OCI-LY3 (cell line): ENCODE results near the gene KRTAP5-6.
"Not testable (repeated sequence)": the region's sequence is repeated elsewhere in the genome, so short reads cannot be mapped to it uniquely, and the experiment has no call there.

ENCODE experiments used
- H2AFZ ChIP-seq: fragments of 200-600, 300-600 bp; shearing (Covaris generic); 2 replicates; pipeline ENCODE4 v1.6.0; 2014; ENCODE audit warnings: antibody characterized with exemption, low read depth, low read length
- H3K27ac ChIP-seq: fragments of 200-600, 300-600 bp; sonication (generic); 2 replicates; pipeline ENCODE4 v1.5.1; 2014; ENCODE audit warnings: mild to moderate bottlenecking, low read length, moderate library complexity, mixed read lengths
- H3K27me3 ChIP-seq: fragments of 200-600, 300-600 bp; sonication (generic); 2 replicates; pipeline ENCODE4 v1.6.1; 2014; ENCODE audit warnings: low read depth, low read length, mixed read lengths
- H3K36me3 ChIP-seq: fragments of 200-600, 300-600 bp; sonication (generic); replicated peaks from 2 replicates; pipeline ENCODE3; 2014; ENCODE audit warnings: low read depth, low read length, mixed read lengths
- H3K4me1 ChIP-seq: fragments of 300-600, 200-600 bp; sonication (generic); 2 replicates; pipeline ENCODE4 v1.6.1; 2014; ENCODE audit warnings: low read length, mixed read lengths
- H3K4me2 ChIP-seq: fragments of 200-600, 300-600 bp; sonication (generic); 2 replicates; pipeline ENCODE4 v1.6.1; 2014; ENCODE audit warnings: low read length, mixed read lengths
- H3K4me3 ChIP-seq: fragments of 300-600, 200-600 bp; sonication (generic); 2 replicates; pipeline ENCODE4 v1.5.1; 2014; ENCODE audit warnings: antibody characterized with exemption, mild to moderate bottlenecking, low read length, moderate library complexity
- H3K79me2 ChIP-seq: fragments of 300-600, 200-600 bp; shearing (Covaris generic); 2 replicates; pipeline ENCODE4 v1.6.1; 2014; ENCODE audit warnings: mild to moderate bottlenecking, low read length, mixed read lengths
- H3K9ac ChIP-seq: fragments of 300-600, 200-600 bp; shearing (Covaris generic); 2 replicates; pipeline ENCODE4 v1.6.0; 2014; ENCODE audit warnings: mild to moderate bottlenecking, low read length, moderate library complexity
- H3K9me3 ChIP-seq: fragments of 200-600, 300-600 bp; shearing (Covaris generic); 2 replicates; pipeline ENCODE4 v1.6.1; 2014; ENCODE audit warnings: low read length, mixed read lengths; ENCODE audit not compliant: insufficient read depth
- H4K20me1 ChIP-seq: fragments of 200-600, 300-600 bp; sonication (generic); 2 replicates; pipeline ENCODE4 v1.6.1; 2016; ENCODE audit warnings: low read length, mixed read lengths; ENCODE audit not compliant: insufficient read depth
- EZH2phosphoT487 ChIP-seq: fragments of 200-600 bp; shearing (Covaris generic); IDR thresholded peaks from 2 replicates; pipeline ENCODE4 v1.6.1; 2018; ENCODE audit warnings: antibody characterized with exemption, mixed run types, low read depth
- TF ChIP-seq, protein P1 (sequence below): fragments of 200-600, 300-600 bp; sonication (generic); IDR thresholded peaks from 2 replicates; pipeline ENCODE4 v1.5.1; 2014; ENCODE audit warnings: antibody characterized with exemption, low read length, low read depth

The KRTAP5-6 gene

DNA sequence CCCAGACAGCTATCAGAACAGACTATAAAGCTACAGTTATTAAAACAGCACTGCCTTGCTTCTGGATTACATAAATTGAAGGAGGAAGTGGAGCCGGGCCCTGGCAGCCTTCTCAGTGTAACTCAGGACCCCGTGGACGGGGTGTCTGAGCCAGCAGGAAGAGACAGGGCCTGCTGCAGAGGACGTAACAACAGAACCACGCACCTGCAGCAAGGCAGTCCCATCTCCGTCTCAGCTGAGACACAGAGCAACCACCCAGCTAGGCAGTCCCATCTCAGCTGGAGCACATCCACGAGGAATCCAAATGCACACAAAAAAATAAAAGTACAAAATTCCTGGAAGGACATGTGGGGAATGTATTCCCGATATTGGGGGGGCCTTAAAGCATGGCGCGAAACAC is 17.1 kb upstream of the KRTAP5-6 start:
- Histone ChIP-seq H2AFZ (no peak overlapping the region), H3K79me2 (no peaks in the 10 kb centered on the region), H3K9me3 (no peaks in the 10 kb centered on the region), H3K27ac (no peak overlapping the region), H3K4me2 (no peak overlapping the region), H3K27me3 (peaks cover 25% of the 10 kb centered on the region), H3K4me1 (no peaks in the 10 kb centered on the region), H3K9ac (no peak overlapping the region), H3K36me3 (no peaks in the 10 kb centered on the region), H4K20me1 (no peaks in the 10 kb centered on the region), H3K4me3 (no peak overlapping the region)
- TF ChIP-seq, protein P1, sequence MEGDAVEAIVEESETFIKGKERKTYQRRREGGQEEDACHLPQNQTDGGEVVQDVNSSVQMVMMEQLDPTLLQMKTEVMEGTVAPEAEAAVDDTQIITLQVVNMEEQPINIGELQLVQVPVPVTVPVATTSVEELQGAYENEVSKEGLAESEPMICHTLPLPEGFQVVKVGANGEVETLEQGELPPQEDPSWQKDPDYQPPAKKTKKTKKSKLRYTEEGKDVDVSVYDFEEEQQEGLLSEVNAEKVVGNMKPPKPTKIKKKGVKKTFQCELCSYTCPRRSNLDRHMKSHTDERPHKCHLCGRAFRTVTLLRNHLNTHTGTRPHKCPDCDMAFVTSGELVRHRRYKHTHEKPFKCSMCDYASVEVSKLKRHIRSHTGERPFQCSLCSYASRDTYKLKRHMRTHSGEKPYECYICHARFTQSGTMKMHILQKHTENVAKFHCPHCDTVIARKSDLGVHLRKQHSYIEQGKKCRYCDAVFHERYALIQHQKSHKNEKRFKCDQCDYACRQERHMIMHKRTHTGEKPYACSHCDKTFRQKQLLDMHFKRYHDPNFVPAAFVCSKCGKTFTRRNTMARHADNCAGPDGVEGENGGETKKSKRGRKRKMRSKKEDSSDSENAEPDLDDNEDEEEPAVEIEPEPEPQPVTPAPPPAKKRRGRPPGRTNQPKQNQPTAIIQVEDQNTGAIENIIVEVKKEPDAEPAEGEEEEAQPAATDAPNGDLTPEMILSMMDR, result no peak
- no peak for TF ChIP-seq EZH2phosphoT487

DNA sequence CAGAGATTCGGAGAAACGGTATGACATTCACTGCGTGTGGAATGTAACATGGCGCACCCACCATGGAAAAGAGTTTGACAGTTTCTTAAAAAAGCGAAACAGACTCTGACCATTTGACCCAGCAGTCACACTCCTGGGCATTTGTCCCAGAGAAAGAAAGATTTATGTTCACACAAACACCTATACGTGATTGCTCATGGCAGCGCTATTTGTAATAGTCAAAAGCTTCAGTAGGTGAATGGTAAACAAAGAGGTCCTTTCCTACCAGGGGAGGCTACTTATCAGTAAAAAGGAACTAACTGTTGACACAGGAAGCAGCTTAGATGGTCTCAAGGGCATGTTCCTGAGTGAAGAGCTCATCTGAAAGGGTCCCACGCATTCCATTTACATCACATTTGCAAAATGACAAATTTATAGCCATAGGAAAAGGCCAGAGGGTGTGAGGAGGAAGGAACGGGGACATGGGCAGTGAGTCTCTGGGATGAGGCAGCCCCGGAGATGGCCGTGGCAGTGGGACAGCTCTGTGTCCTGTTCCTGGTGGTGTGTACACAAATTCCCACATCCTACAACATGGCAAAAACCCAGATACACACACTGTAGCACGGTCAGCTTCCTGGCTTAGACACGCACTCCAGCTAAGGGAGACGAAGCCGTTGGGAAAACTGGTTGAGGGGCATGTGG is 14.6 kb upstream of the KRTAP5-6 start:
- Histone ChIP-seq H3K9ac (no peak overlapping the region), H3K27ac (no peak overlapping the region), H3K4me3 (no peak overlapping the region), H3K4me1 (no peaks in the 10 kb centered on the region), H3K9me3 (no peaks in the 10 kb centered on the region), H3K79me2 (no peaks in the 10 kb centered on the region), H3K4me2 (no peak overlapping the region), H3K27me3 (peaks cover 14% of the 10 kb centered on the region; the same call in 1 of the 2 replicates), H3K36me3 (no peaks in the 10 kb centered on the region), H2AFZ (no peak overlapping the region), H4K20me1 (no peaks in the 10 kb centered on the region)
- TF ChIP-seq EZH2phosphoT487, result no peak
- TF ChIP-seq, protein P1, result no peak

DNA sequence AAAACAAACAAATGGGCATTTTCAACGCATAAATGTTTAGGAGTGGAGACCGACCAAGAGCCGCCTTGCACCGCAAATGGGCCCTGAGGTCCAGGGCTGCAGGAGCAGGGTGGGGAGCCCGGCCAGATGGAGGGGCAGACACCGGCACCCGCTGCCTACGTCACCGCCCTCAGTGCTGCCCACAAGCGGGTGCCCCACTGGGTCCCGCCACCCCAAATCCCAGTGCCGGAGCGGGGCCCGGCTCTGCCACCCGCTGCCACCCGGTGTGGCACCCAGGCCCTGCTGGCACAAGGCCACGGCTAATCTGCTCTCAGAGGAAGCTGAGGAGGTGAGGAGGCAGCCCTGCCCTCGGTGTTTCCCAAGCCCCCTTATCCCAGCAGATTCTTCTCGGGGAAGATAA is 13.8 kb upstream of the KRTAP5-6 start:
- H3K36me3 ChIP-seq, H3K27ac ChIP-seq, H3K4me2 ChIP-seq, H2AFZ ChIP-seq, H3K9ac ChIP-seq, H3K4me1 ChIP-seq, H3K4me3 ChIP-seq, H3K79me2 ChIP-seq, H4K20me1 ChIP-seq, H3K9me3 ChIP-seq: not testable (repeated sequence)
- H3K27me3 ChIP-seq, result peaks cover 14% of the 10 kb centered on the region; the same call in 1 of the 2 replicates

DNA sequence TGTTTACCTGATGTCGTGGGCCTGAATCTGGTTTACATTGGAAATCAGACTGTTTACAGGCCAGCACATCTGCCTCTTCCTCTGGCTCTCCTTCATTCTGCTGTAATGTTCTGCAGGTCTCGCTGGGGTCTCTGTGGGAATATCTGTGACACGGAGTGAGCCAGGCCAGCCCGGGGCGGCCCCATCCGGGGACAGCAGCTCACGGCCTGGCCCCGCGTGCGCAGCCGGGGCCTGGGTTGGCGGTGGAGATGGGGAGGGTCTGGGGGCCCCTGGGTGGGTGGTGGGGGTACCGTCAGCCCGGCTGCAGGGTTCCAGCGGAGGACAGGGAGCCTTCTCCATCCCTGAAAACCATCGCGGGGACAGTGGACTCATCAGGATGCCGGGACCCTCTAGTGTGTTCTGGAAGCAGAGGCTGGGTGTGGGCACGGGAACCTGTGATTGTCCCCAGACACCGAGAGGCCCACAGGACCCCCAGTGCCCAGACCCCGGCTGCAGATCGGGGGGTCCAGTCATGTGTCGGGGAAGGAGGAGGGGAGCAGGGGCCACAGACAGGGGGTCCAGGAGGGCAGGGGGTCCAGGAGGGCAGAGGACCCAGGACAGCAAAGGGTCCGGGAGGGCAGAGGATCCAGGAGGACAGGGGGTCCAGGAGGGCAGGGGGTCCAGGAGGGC is 13.0 kb upstream of the KRTAP5-6 start:
- not testable (repeated sequence) for H3K79me2 ChIP-seq, H3K9ac ChIP-seq, H3K4me1 ChIP-seq, H3K36me3 ChIP-seq, H4K20me1 ChIP-seq, H3K4me2 ChIP-seq, H3K4me3 ChIP-seq, H2AFZ ChIP-seq, H3K9me3 ChIP-seq, H3K27ac ChIP-seq
- H3K27me3 ChIP-seq, result peaks cover 11% of the 10 kb centered on the region; the same call in 1 of the 2 replicates

DNA sequence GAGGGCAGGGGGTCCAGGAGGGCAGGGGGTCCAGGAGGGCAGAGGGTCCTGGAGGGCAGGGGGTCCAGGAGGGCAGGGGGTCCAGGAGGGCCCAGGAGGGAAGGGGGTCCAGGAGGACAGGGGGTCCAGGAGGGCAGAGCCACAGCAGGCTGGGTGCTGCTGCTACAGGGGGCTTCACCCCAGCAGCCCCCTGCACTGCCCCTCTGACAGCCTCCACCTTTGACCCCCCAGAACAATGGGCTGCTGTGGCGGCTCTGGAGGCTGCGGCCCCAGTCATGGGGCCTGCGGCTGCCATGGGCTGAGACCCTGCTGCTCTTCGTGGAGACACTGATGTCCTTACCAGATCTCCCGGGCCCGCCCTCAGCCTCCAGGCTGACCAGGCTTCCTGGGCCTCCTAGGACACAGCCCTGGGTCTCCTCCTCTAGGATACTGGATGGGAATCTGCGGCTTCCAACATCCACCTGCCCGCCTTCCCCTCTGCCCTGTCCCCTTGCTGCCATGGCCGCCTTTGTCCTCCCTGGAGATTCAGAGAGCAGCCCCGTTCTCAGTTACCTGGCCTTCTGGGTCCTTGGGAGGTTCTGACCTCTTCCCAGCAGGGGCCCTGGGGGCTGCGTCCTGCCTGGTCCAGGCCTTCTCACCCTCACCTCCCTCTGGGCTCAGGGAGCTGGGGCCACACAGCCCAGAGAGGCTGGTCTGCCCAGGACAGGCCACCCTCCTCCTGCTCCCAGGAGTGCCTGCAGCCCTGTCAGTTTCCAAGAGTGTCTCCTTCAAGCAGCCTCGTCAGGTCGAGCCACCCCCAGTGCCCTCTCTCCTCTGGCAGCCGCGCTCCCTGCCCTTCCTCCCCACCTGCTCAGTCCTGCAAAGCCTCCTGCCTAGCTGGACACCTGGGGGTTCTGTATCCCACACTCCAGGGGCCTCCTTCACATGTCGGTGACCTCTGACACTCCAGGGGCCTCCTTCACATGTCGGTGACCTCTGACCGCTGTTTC is 11.8 kb upstream of the KRTAP5-6 start:
- H3K9me3 ChIP-seq, H3K4me1 ChIP-seq, H3K9ac ChIP-seq, H4K20me1 ChIP-seq, H3K36me3 ChIP-seq, H3K27me3 ChIP-seq, H3K4me3 ChIP-seq, H3K79me2 ChIP-seq, H3K27ac ChIP-seq, H2AFZ ChIP-seq, H3K4me2 ChIP-seq: not testable (repeated sequence)

DNA sequence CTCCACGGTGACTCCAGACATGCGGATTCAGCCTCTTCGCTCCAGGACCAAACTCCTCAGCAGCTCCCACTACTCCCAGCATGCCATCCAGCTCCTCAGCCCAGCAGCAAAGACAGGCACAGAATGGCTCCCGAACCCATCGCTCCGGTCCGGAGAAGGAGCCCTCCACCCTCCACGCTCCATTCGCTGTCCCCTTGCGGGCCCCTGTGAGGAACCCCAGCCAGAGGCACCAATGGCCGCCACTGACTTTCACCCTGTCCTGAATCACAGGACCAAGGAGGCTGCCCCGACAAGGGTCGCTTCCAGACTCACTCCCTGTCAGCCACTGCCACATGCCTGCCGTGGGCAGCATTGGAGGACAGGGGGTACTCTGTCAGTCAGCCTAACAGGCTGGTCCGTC is 10.8 kb upstream of the KRTAP5-6 start:
- H3K36me3 ChIP-seq, H4K20me1 ChIP-seq, H3K9me3 ChIP-seq, H2AFZ ChIP-seq, H3K4me1 ChIP-seq, H3K4me3 ChIP-seq, H3K9ac ChIP-seq, H3K27ac ChIP-seq, H3K4me2 ChIP-seq, H3K79me2 ChIP-seq: not testable (repeated sequence)
- peaks cover 12% of the 10 kb centered on the region for H3K27me3 ChIP-seq

DNA sequence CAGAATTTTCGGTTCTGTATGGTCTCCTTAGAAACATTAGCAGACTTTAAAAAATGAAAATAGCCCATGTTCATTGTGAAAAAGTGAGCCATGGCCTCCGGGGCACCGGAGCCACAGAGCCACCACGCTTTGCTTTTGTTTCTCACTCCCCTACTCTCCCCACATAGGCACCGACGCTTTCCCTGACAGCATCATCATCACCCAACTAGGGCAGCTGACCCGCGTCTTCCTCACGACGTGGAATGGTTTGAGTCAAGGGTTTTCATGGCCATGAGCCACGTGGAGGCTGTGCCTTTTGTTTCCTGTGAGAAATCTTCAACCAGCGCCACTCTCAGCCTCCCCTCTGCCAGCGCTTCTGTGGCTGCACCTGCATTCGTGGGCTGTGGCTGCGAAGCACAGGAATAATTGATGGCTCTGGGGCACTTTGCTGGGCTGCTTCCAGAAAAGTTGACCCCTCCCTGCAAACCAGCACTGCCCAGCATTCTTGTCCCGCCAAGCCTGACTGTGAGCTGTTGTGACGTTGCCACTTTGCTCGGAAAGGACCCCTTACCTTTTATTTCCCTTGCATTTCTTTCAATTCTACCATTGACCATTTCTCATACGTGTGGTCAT is 8.6 kb upstream of the KRTAP5-6 start:
- not testable (repeated sequence) for H3K27ac ChIP-seq, H3K9ac ChIP-seq, H3K9me3 ChIP-seq, H2AFZ ChIP-seq, H4K20me1 ChIP-seq, H3K4me1 ChIP-seq, H3K79me2 ChIP-seq, H3K36me3 ChIP-seq, H3K4me3 ChIP-seq, H3K4me2 ChIP-seq
- peaks cover 10% of the 10 kb centered on the region for H3K27me3 ChIP-seq
